Right cardiac atrium (tissue), 5 donors: ENCODE data around the gene MEGF9. TPM values are rescaled to one million over a fixed set of nuclear protein-coding genes. Genes with fewer than 3 reads are reported as not detected.
"Not testable (repeated sequence)": the region's sequence is repeated elsewhere in the genome, so short reads cannot be mapped to it uniquely, and the experiment has no call there.

Experiments
- ATAC-seq, 2 donors: fragments of 200-7000 bp; cut with Tn5 transposase; one replicate each; pipeline versions ENCODE4 v1.8.0 to v1.9.1; 2020; ENCODE audit warnings: moderate library complexity in 2 of 2, mild to moderate bottlenecking in 1 of 2
- DNase-seq, 3 donors: peaks; one replicate each; pipeline ENCODE4 v3.0.0-alpha.2; 2020
- H3K27ac ChIP-seq: one replicate; pipeline ENCODE4 v1.5.1; 2013; ENCODE audit warnings: mild to moderate bottlenecking, low read length, control low read depth, moderate library complexity
- H3K27me3 ChIP-seq: one replicate; pipeline ENCODE4 v1.6.1; 2013; ENCODE audit not compliant: control insufficient read depth, insufficient read depth
- H3K4me1 ChIP-seq: one replicate; pipeline ENCODE4 v1.6.1; 2013; ENCODE audit warnings: low read length; ENCODE audit not compliant: control insufficient read depth, insufficient read depth
- H3K4me3 ChIP-seq: one replicate; pipeline ENCODE4 v1.5.1; 2013; ENCODE audit warnings: low read length, control low read depth
- H3K9me3 ChIP-seq: one replicate; pipeline ENCODE4 v1.6.1; 2013; ENCODE audit warnings: low read length; ENCODE audit not compliant: control insufficient read depth
- WGBS: extraction: QIAGEN DNeasy Blood & Tissue Kit; methylation state at CpG from one replicate; pipeline ENCODE4 v1.1.7; 2013; 5-methylcytosine and 5-hydroxymethylcytosine counted together
- intact Hi-C, 4 donors: fragments of 100-400 bp; cut with DNase I; formaldehyde crosslinking; loops; one replicate each; pipeline versions ENCODE4 v1.11.0 to v1.14.0; 2022 to 2023
- polyA plus RNA-seq: library from polyadenylated mRNA; stranded (reverse); fragments of 200-250 nt; gene quantifications from one replicate; pipeline ENCODE4 v1.2.3, GENCODE V29; 2013
- total RNA-seq, 4 donors: library from RNA; stranded (reverse); fragmentation: NEBNext Ultra II Directional; extraction: Animal tissue kit (Norgen Biotek cat#: 25700); gene quantifications; one replicate each; pipeline ENCODE4 v1.2.1, GENCODE V29; 2021
- donor health status: healthy with polysubstance abuse.
- donor health status: DM: no; HTN: yes; CAD: no.
- donor health status: DM: no; HTN: no; CAD: no.
- donor health status: DM: no; HTN: yes; CAD: no; lungs with severe emphysema.
- donor health status: DM: yes; HTN: yes; CAD: no.

MEGF9 gene
- total and polyA plus RNA-seq, 5 donors, result 6.2 to 15.1 (median 12.8) TPM

DNA sequence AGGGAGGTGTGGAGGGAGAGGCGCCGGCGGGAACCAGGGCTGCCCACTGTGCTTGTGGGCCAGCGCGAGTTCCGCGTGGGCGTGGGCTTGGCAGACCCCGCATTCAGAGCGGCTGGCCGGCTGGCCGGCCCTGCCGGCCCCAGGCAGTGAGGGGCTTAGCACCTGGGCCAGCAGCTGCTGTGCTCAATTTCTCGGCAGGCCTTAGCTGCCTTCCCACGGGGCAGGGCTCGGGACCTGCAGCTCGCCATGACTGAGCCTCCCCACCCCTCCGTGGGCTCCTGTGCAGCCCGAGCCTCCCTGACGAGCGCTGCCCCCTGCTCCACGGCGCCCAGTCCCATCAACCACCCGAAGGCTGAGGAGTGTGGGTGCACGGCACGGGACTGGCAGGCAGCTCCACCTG, 32.1 kb upstream of the MEGF9 start:
- ATAC-seq, DNase-seq, H3K27ac ChIP-seq, H3K4me3 ChIP-seq, H3K27me3 ChIP-seq, intact Hi-C loops, H3K4me1 ChIP-seq, H3K9me3 ChIP-seq: not testable (repeated sequence)
- WGBS, result 96% methylated on average over 26 of the region's 26 CpGs

DNA sequence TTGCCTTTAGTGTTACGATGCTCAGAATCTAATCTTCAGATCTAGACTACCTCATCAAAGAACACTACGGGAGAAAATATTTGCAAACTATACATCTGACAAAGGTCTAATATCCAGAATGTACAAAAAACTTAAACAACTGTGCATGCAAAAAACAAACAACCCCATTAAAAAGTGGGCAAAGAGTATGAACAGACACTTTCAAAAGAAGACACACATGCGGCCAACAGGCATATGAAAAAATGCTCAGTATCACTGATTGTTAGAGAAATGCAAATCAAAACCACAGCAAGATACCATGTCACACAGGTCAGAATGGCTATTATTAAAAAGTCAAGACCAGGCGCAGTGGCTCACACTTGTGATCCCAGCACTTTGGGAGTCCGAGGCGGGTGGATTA, 31.0 kb upstream of the MEGF9 start:
- no peak for DNase-seq
- no peak for ATAC-seq
- no peaks in the 10 kb centered on the region for H3K9me3 ChIP-seq
- H3K27me3 ChIP-seq, result no peaks in the 10 kb centered on the region
- intact Hi-C loops, result no loop called here
- no peak overlapping the region for H3K4me3 ChIP-seq
- no peaks in the 10 kb centered on the region for H3K4me1 ChIP-seq
- 93% methylated on average over 6 of the region's 6 CpGs for WGBS
- no peak overlapping the region for H3K27ac ChIP-seq

DNA sequence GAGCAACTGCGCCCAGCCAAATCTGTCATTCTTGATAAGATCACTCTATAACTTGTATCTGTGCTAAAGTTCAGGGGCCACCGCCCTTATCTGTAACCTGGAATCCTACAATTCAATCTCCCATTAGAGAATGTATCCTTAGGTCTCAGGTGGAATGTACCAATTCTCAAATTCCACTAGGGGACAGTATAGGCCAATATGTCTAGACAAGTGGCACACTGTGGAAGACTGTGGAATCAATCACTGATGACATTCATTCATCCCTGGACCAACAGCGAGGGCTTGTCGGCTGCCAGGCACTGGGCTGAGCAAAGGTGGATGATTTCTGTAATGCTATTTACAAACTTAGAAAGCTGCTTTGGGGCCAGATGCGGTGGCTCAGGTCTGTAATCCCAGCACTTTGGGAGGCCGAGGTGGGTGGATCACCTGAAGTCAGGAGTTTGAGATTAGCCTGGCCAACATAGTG, 28.7 kb upstream of the MEGF9 start:
- intact Hi-C loops, result no loop called here
- H3K4me1 ChIP-seq, result no peaks in the 10 kb centered on the region
- H3K27ac ChIP-seq, result no peak overlapping the region
- no peak for DNase-seq
- H3K4me3 ChIP-seq, result no peak overlapping the region
- peak; percentile 61 to 64 for ATAC-seq
- no peaks in the 10 kb centered on the region for H3K9me3 ChIP-seq
- WGBS, result 90% methylated on average over 6 of the region's 6 CpGs
- H3K27me3 ChIP-seq, result no peaks in the 10 kb centered on the region

DNA sequence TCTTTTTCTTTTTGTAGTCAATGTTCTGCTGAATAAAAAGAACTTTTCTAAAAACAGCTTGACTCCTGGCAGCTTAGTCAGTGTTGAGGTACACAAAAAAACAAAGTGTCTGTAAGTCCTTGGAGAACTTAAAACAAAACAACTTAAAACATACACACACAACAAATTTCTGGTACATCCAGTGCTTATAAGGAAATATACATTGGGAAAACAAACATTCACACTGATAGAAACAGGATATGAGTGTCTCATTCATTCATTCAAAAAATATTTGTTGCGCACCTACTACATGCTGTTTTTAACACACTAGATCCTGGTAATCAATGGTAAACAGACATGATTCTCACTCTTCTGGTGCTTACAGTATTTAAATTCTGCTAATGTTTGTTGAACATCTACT, 27.4 kb upstream of the MEGF9 start:
- no peaks in the 10 kb centered on the region for H3K9me3 ChIP-seq
- 92% methylated on average over 1 of the region's 1 CpG for WGBS
- DNase-seq (no peak), ATAC-seq (no peak)
- H3K4me3 ChIP-seq, result no peak overlapping the region
- H3K27ac ChIP-seq, result no peak overlapping the region
- no peaks in the 10 kb centered on the region for H3K27me3 ChIP-seq
- intact Hi-C loops, result no loop called here
- no peaks in the 10 kb centered on the region for H3K4me1 ChIP-seq

DNA sequence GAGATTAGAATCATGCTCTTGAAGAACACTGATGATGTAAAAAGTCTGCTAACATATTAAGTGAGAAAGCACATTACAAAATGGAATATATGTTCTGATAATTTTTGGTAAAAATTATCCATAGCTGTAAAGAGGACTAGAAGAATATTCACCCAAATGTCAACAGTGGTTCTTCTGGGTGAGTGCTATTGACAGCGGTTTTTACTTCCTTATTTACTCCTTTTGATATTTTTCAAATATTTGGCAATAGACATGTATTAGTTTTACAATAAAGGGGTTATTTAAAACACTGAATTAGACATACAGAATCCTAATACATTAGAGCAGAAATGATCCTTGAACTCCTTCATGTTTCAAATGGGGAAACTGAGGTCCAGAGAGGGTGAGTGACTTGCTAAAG, 26.9 kb upstream of the MEGF9 start:
- intact Hi-C loops, result no loop called here
- no peak overlapping the region for H3K27ac ChIP-seq
- no peaks in the 10 kb centered on the region for H3K27me3 ChIP-seq
- H3K9me3 ChIP-seq, result no peaks in the 10 kb centered on the region
- ATAC-seq, result no peak
- no peaks in the 10 kb centered on the region for H3K4me1 ChIP-seq
- no peak overlapping the region for H3K4me3 ChIP-seq
- WGBS, result 80% methylated on average over 1 of the region's 1 CpG
- DNase-seq, result no peak

DNA sequence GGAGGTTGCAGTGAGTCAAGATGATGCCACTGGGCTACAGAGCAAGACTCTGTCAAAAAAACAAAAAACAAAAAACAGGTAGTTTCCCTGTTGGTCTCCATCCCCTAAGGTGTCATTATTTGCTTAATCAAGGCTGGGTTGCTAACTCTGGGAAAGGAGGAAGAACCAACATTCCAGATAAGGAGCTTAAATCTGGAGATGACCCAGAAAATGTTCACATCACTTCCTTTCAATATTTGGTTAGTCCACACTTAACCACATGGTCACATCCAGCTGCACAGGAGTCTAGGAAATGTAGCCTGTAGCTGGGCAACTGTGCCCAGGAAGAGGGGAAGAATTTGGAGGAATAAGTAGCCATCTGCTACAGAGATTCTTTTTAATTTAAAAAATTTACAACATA, 25.9 kb upstream of the MEGF9 start:
- intact Hi-C loops, result no loop called here
- Histone ChIP-seq H3K4me1 (no peaks in the 10 kb centered on the region), H3K27me3 (no peaks in the 10 kb centered on the region), H3K9me3 (no peaks in the 10 kb centered on the region), H3K27ac (no peak overlapping the region), H3K4me3 (no peak overlapping the region)
- DNase-seq (no peak), ATAC-seq (peak in 1 of 2 donors; percentile 22)

DNA sequence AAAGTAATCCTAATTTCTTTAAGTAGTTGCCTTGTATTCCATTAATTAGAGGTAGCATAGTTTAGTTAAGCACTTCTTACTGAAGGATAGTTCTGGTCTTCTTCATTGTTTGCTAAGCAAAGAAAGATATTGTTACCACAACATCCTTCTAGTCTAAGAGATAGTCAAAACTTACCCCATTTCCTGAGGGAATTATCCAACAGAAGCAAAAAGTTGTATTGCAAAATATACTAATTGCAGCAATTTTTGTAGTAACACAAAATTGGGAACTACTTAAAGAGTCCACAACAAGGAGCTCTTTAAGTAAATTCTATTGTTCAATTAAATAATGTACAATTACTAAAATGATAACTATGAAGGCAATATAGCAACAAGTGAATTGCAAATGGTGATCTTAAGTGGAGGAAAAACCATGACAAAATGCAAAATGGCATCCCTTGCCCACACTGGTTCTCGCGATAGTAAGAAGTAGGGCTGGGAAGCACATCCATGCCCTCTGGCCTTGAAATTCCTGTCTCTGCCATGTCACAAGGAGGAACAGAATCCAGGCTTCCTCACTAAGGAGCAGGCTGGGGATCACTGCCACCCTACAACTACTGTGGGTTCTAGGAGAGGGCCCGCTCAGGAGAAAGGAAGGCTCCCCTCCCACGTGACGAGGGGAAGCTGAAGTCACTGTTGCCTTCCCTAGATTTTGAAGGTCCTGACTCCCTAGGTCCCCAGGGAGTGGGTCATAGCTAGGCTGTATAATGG, 23.3 kb upstream of the MEGF9 start:
- intact Hi-C loops, result no loop called here
- no peak overlapping the region for H3K4me3 ChIP-seq
- H3K9me3 ChIP-seq, result no peaks in the 10 kb centered on the region
- no peak overlapping the region for H3K27ac ChIP-seq
- DNase-seq (no peak), ATAC-seq (no peak)
- 93% methylated on average over 5 of the region's 5 CpGs for WGBS
- H3K4me1 ChIP-seq, result peaks cover 2% of the 10 kb centered on the region
- no peaks in the 10 kb centered on the region for H3K27me3 ChIP-seq

DNA sequence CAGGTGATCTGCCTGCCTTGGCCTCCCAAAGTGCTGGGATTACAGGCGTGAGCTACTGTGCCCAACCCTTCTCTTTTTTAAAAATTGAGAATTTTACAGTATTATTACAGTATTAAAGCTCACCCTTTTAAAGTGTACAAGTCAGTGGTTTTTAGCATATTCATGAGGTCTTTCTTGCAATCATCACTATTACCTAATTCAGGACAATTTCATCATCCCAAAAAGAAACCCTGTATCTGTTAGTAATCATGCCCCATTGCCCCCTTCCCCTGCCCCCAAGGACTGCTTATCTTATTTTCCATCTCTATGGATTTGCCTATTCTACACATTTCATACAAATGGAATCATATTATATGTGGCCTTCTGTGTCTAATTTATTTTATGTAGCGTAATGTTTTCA, 22.6 kb upstream of the MEGF9 start:
- Histone ChIP-seq H3K9me3 (no peaks in the 10 kb centered on the region), H3K4me1 (peaks cover 2% of the 10 kb centered on the region), H3K4me3 (no peak overlapping the region), H3K27ac (no peak overlapping the region), H3K27me3 (no peaks in the 10 kb centered on the region)
- DNase-seq, result no peak
- ATAC-seq, result no peak
- intact Hi-C loops, result no loop called here
- WGBS, result 93% methylated on average over 2 of the region's 2 CpGs

DNA sequence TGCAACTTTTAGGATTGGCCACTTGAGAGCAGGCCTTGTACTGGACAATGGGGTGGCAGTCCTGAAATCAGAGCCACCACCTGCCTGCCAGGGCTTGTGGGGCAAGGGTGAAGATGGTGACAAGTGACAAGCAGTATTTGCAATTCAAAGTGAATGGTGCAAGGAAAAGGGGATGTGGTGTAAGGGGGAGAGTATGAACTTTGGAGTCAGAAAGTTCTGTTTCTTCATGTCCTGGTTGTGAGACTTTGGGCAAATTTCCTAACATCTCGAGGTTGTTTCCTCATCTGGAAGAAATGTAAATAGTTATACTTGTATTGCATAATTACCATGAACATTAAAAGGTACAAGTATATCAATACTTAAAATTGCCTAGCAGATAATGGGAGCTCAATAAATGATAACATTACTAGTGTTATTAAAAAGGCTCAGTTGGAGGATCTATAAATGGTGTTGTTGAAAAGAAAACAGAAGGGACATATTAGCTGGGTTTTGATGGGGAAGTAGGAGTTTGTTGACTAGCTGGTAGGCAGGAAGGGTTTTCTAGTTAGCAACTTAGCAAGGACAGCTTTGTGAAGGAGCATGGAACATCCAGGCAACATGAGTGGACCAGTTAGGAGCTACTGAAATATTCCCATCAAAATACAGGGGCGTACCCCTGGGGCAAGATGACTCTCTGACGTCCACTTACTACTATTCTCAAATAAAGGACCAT, 21.3 kb upstream of the MEGF9 start:
- Histone ChIP-seq H3K4me3 (no peak overlapping the region), H3K27me3 (no peaks in the 10 kb centered on the region), H3K4me1 (peaks cover 4% of the 10 kb centered on the region), H3K9me3 (no peaks in the 10 kb centered on the region), H3K27ac (peak overlapping the region; percentile 6)
- ATAC-seq (peak in 1 of 2 donors; percentile 37), DNase-seq (no peak)
- 71% methylated on average over 3 of the region's 3 CpGs for WGBS
- intact Hi-C loops, result no loop called here

DNA sequence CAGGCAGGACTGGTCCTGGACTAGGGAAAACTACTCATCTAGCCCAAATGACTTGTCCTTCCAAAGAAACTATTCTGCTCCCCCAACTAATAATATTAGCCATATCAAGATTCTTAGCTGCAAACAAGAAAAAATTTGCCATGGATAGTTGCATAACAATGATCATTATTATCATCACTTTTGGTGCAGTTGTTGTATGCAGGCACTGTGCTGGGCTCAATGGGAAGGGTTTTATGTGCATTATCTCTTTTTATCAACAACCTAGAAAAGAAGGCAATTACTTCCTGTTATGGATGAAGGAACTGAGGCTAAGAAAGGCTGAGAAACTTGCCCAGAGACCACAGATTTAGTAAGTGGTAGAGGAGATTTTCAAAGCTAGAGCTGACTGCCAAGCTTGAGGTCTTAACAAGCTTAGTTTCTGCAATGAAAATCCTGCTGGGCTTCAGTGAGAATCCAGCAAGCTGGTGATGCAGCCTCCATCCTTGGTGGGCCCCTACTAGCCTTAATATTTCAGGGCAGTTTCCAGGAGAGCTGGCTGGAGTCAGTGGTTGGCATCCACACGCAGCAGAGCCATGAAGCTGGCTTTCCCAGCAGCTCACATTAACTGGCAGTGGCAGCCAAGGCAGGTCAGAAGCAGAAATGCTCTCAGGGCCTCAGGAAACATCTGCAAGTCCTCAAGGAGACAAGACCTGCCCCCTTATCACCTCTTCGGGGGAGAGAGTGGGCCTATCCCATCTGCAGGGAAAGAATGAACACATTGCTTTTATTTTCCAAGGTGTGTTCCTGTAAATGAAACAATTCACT, 20.5 kb upstream of the MEGF9 start:
- H3K27me3 ChIP-seq, result no peaks in the 10 kb centered on the region
- no peak for DNase-seq
- H3K4me1 ChIP-seq, result peaks cover 4% of the 10 kb centered on the region
- no peak overlapping the region for H3K4me3 ChIP-seq
- WGBS, result 35% methylated on average over 2 of the region's 2 CpGs
- peak overlapping the region; percentile 6 for H3K27ac ChIP-seq
- ATAC-seq, result peak in 1 of 2 donors; percentile 33
- intact Hi-C loops, result no loop called here
- no peaks in the 10 kb centered on the region for H3K9me3 ChIP-seq

DNA sequence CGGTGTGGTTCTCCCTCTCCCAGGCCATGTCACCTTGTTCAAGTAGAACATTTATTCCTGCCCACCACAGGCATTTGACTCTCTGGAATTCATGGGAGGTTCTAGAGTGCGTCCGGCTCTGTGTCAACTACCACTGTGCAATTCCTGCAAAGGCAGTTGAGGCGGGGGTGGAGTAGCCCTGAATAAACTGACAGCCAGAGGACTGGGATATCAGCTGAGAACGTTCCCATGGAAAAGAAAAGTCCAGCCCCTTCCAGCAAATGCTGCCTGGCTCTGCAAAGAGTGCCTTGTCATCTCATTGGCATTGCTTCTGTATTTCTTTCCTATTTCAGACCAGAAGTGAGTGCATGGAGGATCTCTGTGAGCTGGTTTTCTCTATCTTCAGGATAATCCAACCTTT, 18.9 kb upstream of the MEGF9 start:
- no peaks in the 10 kb centered on the region for H3K9me3 ChIP-seq
- H3K27ac ChIP-seq, result no peak overlapping the region
- DNase-seq (peak; percentile 70 to 85 (median 73)), ATAC-seq (peak; percentile 84 to 91)
- peaks cover 4% of the 10 kb centered on the region for H3K4me1 ChIP-seq
- intact Hi-C loops, result no loop called here
- H3K27me3 ChIP-seq, result no peaks in the 10 kb centered on the region
- WGBS, result 55% methylated on average over 5 of the region's 5 CpGs
- no peak overlapping the region for H3K4me3 ChIP-seq
